ENCODE data around the gene MADD. TPM values are rescaled to one million over a fixed set of nuclear protein-coding genes. Genes with fewer than 3 reads are reported as not detected.

The MADD gene
- total and polyA plus RNA-seq, 2 experiments from 2014 or later, result 9.9 to 17.4 TPM

GRCh38 chr11:47379317-47379716 lies 109.4 kb downstream of the MADD start:
- no peak overlapping the region for H3K27ac ChIP-seq
- H3K79me2 ChIP-seq (ENCODE audit: insufficient read depth), result no peaks in the 10 kb centered on the region
- H3F3A ChIP-seq (ENCODE audit: insufficient read depth), result no peaks in the 10 kb centered on the region
- no peaks in the 10 kb centered on the region for H4K20me1 ChIP-seq (ENCODE audit: insufficient read depth)
- no peaks in the 10 kb centered on the region for H3K36me3 ChIP-seq (ENCODE audit: low read depth)
- in situ Hi-C loops (cut with MboI), result loop anchor here (10.0 kb wide), 1 partner anchor 65 kb away; the partner anchor contains the start of gene RAPSN
- no peak for DNase-seq
- 0 out of 2 replicates have a peak, but pooled peaks cover under 1% of the 10 kb centered on the region for H3K4me1 ChIP-seq (ENCODE audit: insufficient read depth)
- no peak overlapping the region for H3K4me3 ChIP-seq
- no peak for TF ChIP-seq EZH2 (IDR thresholded peaks at IDR 0.05; ENCODE audit: insufficient read depth, poor library complexity, severe bottlenecking)
- no peak for TF ChIP-seq EZH2phosphoT487 (IDR thresholded peaks at IDR 0.05; ENCODE audit: insufficient read depth, low read depth)
- H3K4me2 ChIP-seq (ENCODE audit: unreplicated experiment), result no peak overlapping the region
- H3K9ac ChIP-seq, result no peak overlapping the region
- no peaks in the 10 kb centered on the region for H3K27me3 ChIP-seq (replicated peaks; ENCODE audit: insufficient read depth)
- H3K9me3 ChIP-seq (ENCODE audit: low read depth), result no peaks in the 10 kb centered on the region
- WGBS, 2 experiments (ENCODE audit: low coverage in 1 of 2, low lambda C conversion rate in 2 of 2, missing lambda C conversion rate in 2 of 2), result 51 to 54% methylated on average over 2 of the region's 2 CpGs
- H2AFZ ChIP-seq, result no peak overlapping the region
- H3K9me2 ChIP-seq (ENCODE audit: insufficient read depth), result no peaks in the 10 kb centered on the region

Other genes with a start within 250 kb of the MADD start
- gene ARFGAP2, start 93.3 kb upstream of the MADD start, total RNA-seq (2014; rRNA removed; shearing (Covaris generic)), result 105 and 131 TPM in 2 replicates
- gene ARFGAP2, start 93.3 kb upstream of the MADD start, polyA plus RNA-seq (2016; fragmentation: Nextera tagmentation; extraction: Ambion mirVana), result 44.9 and 45.7 TPM in 2 replicates
- gene PACSIN3, start 83.7 kb upstream of the MADD start, total RNA-seq (2014; rRNA removed; shearing (Covaris generic)), result 13.6 and 17.5 TPM in 2 replicates
- 9.7 and 12.6 TPM in 2 replicates for gene PACSIN3, start 83.7 kb upstream of the MADD start, polyA plus RNA-seq (2016; fragmentation: Nextera tagmentation; extraction: Ambion mirVana)
- 24.5 and 34.9 TPM in 2 replicates for gene DDB2, start 55.2 kb upstream of the MADD start, total RNA-seq (2014; rRNA removed; shearing (Covaris generic))
- 40.3 and 41.3 TPM in 2 replicates for gene DDB2, start 55.2 kb upstream of the MADD start, polyA plus RNA-seq (2016; fragmentation: Nextera tagmentation; extraction: Ambion mirVana)
- gene ACP2, start 21.3 kb upstream of the MADD start, total RNA-seq (2014; rRNA removed; shearing (Covaris generic)), result 48.4 and 62.6 TPM in 2 replicates
- gene ACP2, start 21.3 kb upstream of the MADD start, polyA plus RNA-seq (2016; fragmentation: Nextera tagmentation; extraction: Ambion mirVana), result 29.0 and 30.0 TPM in 2 replicates
- gene NR1H3, start 12.1 kb upstream of the MADD start, total RNA-seq (2014; rRNA removed; shearing (Covaris generic)), result 2.7 and 7.2 TPM in 2 replicates
- gene NR1H3, start 12.1 kb upstream of the MADD start, polyA plus RNA-seq (2016; fragmentation: Nextera tagmentation; extraction: Ambion mirVana), result 4.9 and 5.1 TPM in 2 replicates
- not detected in 2 replicates for gene MYBPC3, start 82.6 kb downstream of the MADD start, total RNA-seq (2014; rRNA removed; shearing (Covaris generic))
- gene MYBPC3, start 82.6 kb downstream of the MADD start, polyA plus RNA-seq (2016; fragmentation: Nextera tagmentation; extraction: Ambion mirVana), result 0.08 TPM in 1 of 2 replicates, not detected in the other
- gene SPI1, start 108.4 kb downstream of the MADD start, total RNA-seq (2014; rRNA removed; shearing (Covaris generic)), result not detected in 2 replicates
- gene SPI1, start 108.4 kb downstream of the MADD start, polyA plus RNA-seq (2016; fragmentation: Nextera tagmentation; extraction: Ambion mirVana), result 0.30 TPM in 1 of 2 replicates, not detected in the other
- gene SLC39A13, start 138.5 kb downstream of the MADD start, total RNA-seq (2014; rRNA removed; shearing (Covaris generic)), result 183 and 189 TPM in 2 replicates
- gene SLC39A13, start 138.5 kb downstream of the MADD start, polyA plus RNA-seq (2016; fragmentation: Nextera tagmentation; extraction: Ambion mirVana), result 175 and 183 TPM in 2 replicates
- gene PSMC3, start 156.3 kb downstream of the MADD start, total RNA-seq (2014; rRNA removed; shearing (Covaris generic)), result 139 and 151 TPM in 2 replicates
- gene PSMC3, start 156.3 kb downstream of the MADD start, polyA plus RNA-seq (2016; fragmentation: Nextera tagmentation; extraction: Ambion mirVana), result 212 and 220 TPM in 2 replicates
- 0.13 and 0.22 TPM in 2 replicates for gene RAPSN, start 179.0 kb downstream of the MADD start, total RNA-seq (2014; rRNA removed; shearing (Covaris generic))
- gene RAPSN, start 179.0 kb downstream of the MADD start, polyA plus RNA-seq (2016; fragmentation: Nextera tagmentation; extraction: Ambion mirVana), result 0.11 TPM in 1 of 2 replicates, not detected in the other